Testis (tissue), 3 donors: Measurements from ENCODE around the gene TESPA1. TPM values are rescaled to one million over a fixed set of nuclear protein-coding genes. Genes with fewer than 3 reads are reported as not detected.

ENCODE experiments used
- DNase-seq: peaks from one replicate; pipeline ENCODE4 v3.0.0-alpha.2; 2019
- H3K27ac ChIP-seq, 2 donors: fragments of 200-600 bp; sonication (generic); one replicate each; pipeline ENCODE4 v1.5.1; 2019
- H3K27me3 ChIP-seq: fragments of 200-600 bp; sonication (generic); one replicate; pipeline ENCODE4 v1.5.1; 2019
- H3K36me3 ChIP-seq: fragments of 200-600 bp; sonication (generic); one replicate; pipeline ENCODE4 v1.5.1; 2017; ENCODE audit warnings: low read depth; ENCODE audit errors: missing control alignments
- H3K4me1 ChIP-seq: fragments of 200-600 bp; sonication (generic); one replicate; pipeline ENCODE4 v1.5.1; 2019
- H3K4me3 ChIP-seq, 2 donors: fragments of 200-600 bp; sonication (generic); one replicate each; pipeline ENCODE4 v1.5.1; 2017 to 2019
- H3K9me3 ChIP-seq: fragments of 200-600 bp; sonication (generic); one replicate; pipeline ENCODE4 v1.5.1; 2017
- CTCF ChIP-seq, 3 experiments: fragments of 450-650 bp in 2 of 3; fragments of 200-600 bp in 1 of 3; sonication (generic) in 1 of 3; IDR thresholded peaks; one replicate each; pipeline ENCODE4 v1.5.1; 2016 to 2019; ENCODE audit warnings: antibody characterized with exemption in 3 of 3, mild to moderate bottlenecking in 2 of 3, moderate library complexity in 1 of 3
- POLR2A ChIP-seq: fragments of 450-650 bp; IDR thresholded peaks from one replicate; pipeline ENCODE4 v1.6.1; 2017; ENCODE audit warnings: antibody characterized with exemption, mild to moderate bottlenecking, moderate library complexity
- WGBS, 2 donors: methylation state at CpG; one replicate each; pipeline ENCODE4 v1.1.5; 2018; 5-methylcytosine and 5-hydroxymethylcytosine counted together
- intact Hi-C: fragments of 100-400 bp; cut with DNase I; formaldehyde crosslinking; loops from one replicate; pipeline ENCODE4 v1.15.1; 2023; ENCODE audit warnings: low total_unique reads
- polyA plus RNA-seq: library from polyadenylated mRNA; stranded (reverse); fragments of 350-450 nt; fragmentation: Illumina TruSeq; extraction: RNeasy Lipid Tissue Mini Kit (QIAGEN cat#74804); gene quantifications from one replicate; pipeline ENCODE4 v1.2.3, GENCODE V29; 2014; ENCODE audit warnings: low read depth, low replicate concordance; ENCODE audit not compliant: insufficient read depth
- total RNA-seq, 2 donors: library from RNA; depleted of rRNA; stranded (reverse); fragments of >200 nt; gene quantifications; one replicate each; pipeline ENCODE4 v1.2.3, GENCODE V29; 2016

Gene TESPA1
- total and polyA plus RNA-seq, 3 donors from 2014 or later = 0.79 to 1.7 (median 0.87) TPM

- Histone ChIP-seq H3K9me3 (no peaks in the 10 kb centered on the region), H3K27ac (no peak overlapping the region), H3K4me3 (no peak overlapping the region), H3K27me3 (no peaks in the 10 kb centered on the region), H3K36me3 (no peaks in the 10 kb centered on the region), H3K4me1 (no peaks in the 10 kb centered on the region)
- TF ChIP-seq POLR2A = no peak
- no peak for TF ChIP-seq CTCF (IDR thresholded peaks at IDR 0.05)
- intact Hi-C loops = loop anchor here (10.0 kb wide), 1 partner anchor 63 kb away; no protein-coding TSS in a partner anchor
- WGBS, 2 donors = 79 to 84% methylated on average over 4 of the region's 4 CpGs
- no peak for DNase-seq
These were observed 16.8 kb upstream of the TESPA1 start for GRCh38 chr12:55001198-55001868.

- no peaks in the 10 kb centered on the region for H3K27me3 ChIP-seq
- intact Hi-C loops = no loop called here
- H3K4me3 ChIP-seq = no peak overlapping the region
- no peak for TF ChIP-seq CTCF (IDR thresholded peaks at IDR 0.05)
- TF ChIP-seq POLR2A = no peak
- 79 to 80% methylated on average over 5 of the region's 5 CpGs for WGBS, 2 donors
- DNase-seq = no peak
- no peaks in the 10 kb centered on the region for H3K36me3 ChIP-seq
- H3K4me1 ChIP-seq = no peaks in the 10 kb centered on the region
- H3K9me3 ChIP-seq = no peaks in the 10 kb centered on the region
- H3K27ac ChIP-seq = no peak overlapping the region
These were observed 14.5 kb upstream of the TESPA1 start for GRCh38 chr12:54998958-54999510.

GRCh38 chr12:54997929-54998522 is 13.5 kb upstream of the TESPA1 start:
- Histone ChIP-seq H3K4me3 (no peak overlapping the region), H3K27ac (no peak overlapping the region), H3K36me3 (no peaks in the 10 kb centered on the region), H3K27me3 (no peaks in the 10 kb centered on the region), H3K9me3 (no peaks in the 10 kb centered on the region), H3K4me1 (no peaks in the 10 kb centered on the region)
- TF ChIP-seq CTCF (IDR thresholded peaks at IDR 0.05) (no peak), POLR2A (no peak)
- whole genome bisulfite sequencing, 2 donors = 84 to 85% methylated on average over 4 of the region's 4 CpGs
- no peak for DNase-seq
- intact Hi-C loops = no loop called here

- Histone ChIP-seq H3K27me3 (no peaks in the 10 kb centered on the region), H3K9me3 (no peaks in the 10 kb centered on the region), H3K36me3 (no peaks in the 10 kb centered on the region), H3K27ac (no peak overlapping the region), H3K4me1 (no peaks in the 10 kb centered on the region), H3K4me3 (no peak overlapping the region)
- no peak for DNase-seq
- WGBS, 2 donors = 56 to 58% methylated on average over 4 to 5 of the region's 5 CpGs
- intact Hi-C loops = no loop called here
- no peak for TF ChIP-seq POLR2A
- TF ChIP-seq CTCF (IDR thresholded peaks at IDR 0.05) = no peak
These were observed 11.6 kb upstream of the TESPA1 start for GRCh38 chr12:54996205-54996604.
